IPS-20b (cell line): ENCODE measurements around the gene L3MBTL3.

Source experiments
- H3K27ac ChIP-seq: one replicate; pipeline ENCODE4 v1.5.1; 2013; ENCODE audit warnings: low read length
- H3K27me3 ChIP-seq: 2 replicates; pipeline ENCODE4 v1.6.1; 2013; ENCODE audit warnings: mild to moderate bottlenecking, low read length, inconsistent platforms; ENCODE audit not compliant: insufficient read depth
- H3K36me3 ChIP-seq: 2 replicates; pipeline ENCODE4 v1.6.1; 2013; ENCODE audit warnings: low read depth, mild to moderate bottlenecking, inconsistent platforms, low read length, moderate library complexity; ENCODE audit not compliant: insufficient read depth
- H3K4me1 ChIP-seq: 2 replicates; pipeline ENCODE4 v1.6.1; 2013; ENCODE audit warnings: mild to moderate bottlenecking, control low read depth, inconsistent platforms, low read length, moderate library complexity; ENCODE audit not compliant: insufficient read depth
- H3K4me3 ChIP-seq: 2 replicates; pipeline ENCODE4 v1.5.1; 2013; ENCODE audit warnings: mild to moderate bottlenecking, low read length, inconsistent platforms
- H3K9ac ChIP-seq: 2 replicates; pipeline ENCODE4 v1.6.1; 2013; ENCODE audit warnings: low read depth, mild to moderate bottlenecking, inconsistent platforms, low read length, moderate library complexity
- H3K9me3 ChIP-seq: 2 replicates; pipeline ENCODE4 v1.6.1; 2013; ENCODE audit warnings: mild to moderate bottlenecking, low read depth, low read length, inconsistent platforms; ENCODE audit not compliant: insufficient read depth

Gene L3MBTL3

GRCh38 chr6:130018292-130018743 is at the start of gene L3MBTL3:
L3MBTL3 (plus strand) TSS chr6:130018581; CDS start chr6:130042700, 24,119 bp downstream.
- H3K27me3 ChIP-seq, result peaks cover 19% of the 10 kb centered on the region; the same call in 1 of the 2 replicates
- no peak within 1 kb of the TSS for H3K27ac ChIP-seq
- no peaks in the 10 kb centered on the region for H3K36me3 ChIP-seq
- peaks cover 5% of the 10 kb centered on the region; the same call in 1 of the 2 replicates for H3K4me1 ChIP-seq
- H3K4me3 ChIP-seq, result peak within 1 kb of the TSS; percentile 99
- H3K9ac ChIP-seq, result peak within 1 kb of the TSS; percentile 85
- H3K9me3 ChIP-seq, result no peaks in the 10 kb centered on the region

GRCh38 chr6:129969064-129969463 is 49.3 kb upstream of the L3MBTL3 start:
- no peaks in the 10 kb centered on the region for H3K27me3 ChIP-seq

GRCh38 chr6:129976110-129976509 is 42.3 kb upstream of the L3MBTL3 start:
- no peak overlapping the region for H3K9ac ChIP-seq

More at GRCh38 chr6:129969064-129969463, 49.3 kb upstream of the L3MBTL3 start:
- no peaks in the 10 kb centered on the region for H3K36me3 ChIP-seq
- H3K4me1 ChIP-seq, result peaks cover 13% of the 10 kb centered on the region; the same call in 1 of the 2 replicates
- no peak overlapping the region for H3K4me3 ChIP-seq
- no peak overlapping the region for H3K27ac ChIP-seq
- 0 out of 2 replicates have a peak, but pooled peaks cover 5% of the 10 kb centered on the region for H3K9me3 ChIP-seq
- no peak overlapping the region for H3K9ac ChIP-seq

GRCh38 chr6:129978148-129978916 is 40.0 kb upstream of the L3MBTL3 start:
- H3K27me3 ChIP-seq, result no peaks in the 10 kb centered on the region
- no peak overlapping the region for H3K27ac ChIP-seq
- no peaks in the 10 kb centered on the region for H3K4me1 ChIP-seq
- no peak overlapping the region for H3K4me3 ChIP-seq
- H3K9ac ChIP-seq, result no peak overlapping the region
- H3K9me3 ChIP-seq, result no peaks in the 10 kb centered on the region
- no peaks in the 10 kb centered on the region for H3K36me3 ChIP-seq

More at GRCh38 chr6:129976110-129976509, 42.3 kb upstream of the L3MBTL3 start:
- no peaks in the 10 kb centered on the region for H3K9me3 ChIP-seq
- H3K27ac ChIP-seq, result no peak overlapping the region
- H3K4me3 ChIP-seq, result no peak overlapping the region
- H3K36me3 ChIP-seq, result no peaks in the 10 kb centered on the region
- no peaks in the 10 kb centered on the region for H3K27me3 ChIP-seq
- no peaks in the 10 kb centered on the region for H3K4me1 ChIP-seq

GRCh38 chr6:129980821-129981220 is 37.6 kb upstream of the L3MBTL3 start:
- no peak overlapping the region for H3K9ac ChIP-seq
- H3K27me3 ChIP-seq, result no peaks in the 10 kb centered on the region
- H3K4me1 ChIP-seq, result no peaks in the 10 kb centered on the region
- no peak overlapping the region for H3K27ac ChIP-seq
- no peaks in the 10 kb centered on the region for H3K36me3 ChIP-seq
- no peak overlapping the region for H3K4me3 ChIP-seq
- H3K9me3 ChIP-seq, result no peaks in the 10 kb centered on the region

GRCh38 chr6:129981598-129981997 is 36.8 kb upstream of the L3MBTL3 start:
- Histone ChIP-seq H3K9me3 (no peaks in the 10 kb centered on the region), H3K36me3 (no peaks in the 10 kb centered on the region), H3K4me1 (no peaks in the 10 kb centered on the region), H3K27ac (no peak overlapping the region), H3K27me3 (no peaks in the 10 kb centered on the region), H3K9ac (no peak overlapping the region), H3K4me3 (no peak overlapping the region)

GRCh38 chr6:129989396-129989795 is 29.0 kb upstream of the L3MBTL3 start:
- Histone ChIP-seq H3K27me3 (no peaks in the 10 kb centered on the region), H3K4me1 (0 out of 2 replicates have a peak, but pooled peaks cover 5% of the 10 kb centered on the region), H3K4me3 (no peak overlapping the region), H3K9ac (no peak overlapping the region), H3K36me3 (no peaks in the 10 kb centered on the region), H3K9me3 (no peaks in the 10 kb centered on the region), H3K27ac (no peak overlapping the region)

- Histone ChIP-seq H3K27me3 (no peaks in the 10 kb centered on the region), H3K9ac (no peak overlapping the region), H3K9me3 (no peaks in the 10 kb centered on the region), H3K27ac (no peak overlapping the region), H3K4me1 (0 out of 2 replicates have a peak, but pooled peaks cover 5% of the 10 kb centered on the region), H3K36me3 (no peaks in the 10 kb centered on the region), H3K4me3 (no peak overlapping the region)
Observed at GRCh38 chr6:129992881-129993280, 25.5 kb upstream of the L3MBTL3 start.

GRCh38 chr6:129994410-129994809 is 24.0 kb upstream of the L3MBTL3 start:
- H3K27ac ChIP-seq, result no peak overlapping the region
- H3K9ac ChIP-seq, result no peak overlapping the region
- 0 out of 2 replicates have a peak, but pooled peaks cover 5% of the 10 kb centered on the region for H3K4me1 ChIP-seq
- no peaks in the 10 kb centered on the region for H3K9me3 ChIP-seq
- H3K4me3 ChIP-seq, result no peak overlapping the region
- no peaks in the 10 kb centered on the region for H3K27me3 ChIP-seq
- H3K36me3 ChIP-seq, result no peaks in the 10 kb centered on the region

GRCh38 chr6:129996387-129996786 is 22.0 kb upstream of the L3MBTL3 start:
- H3K4me3 ChIP-seq, result no peak overlapping the region
- peaks cover 13% of the 10 kb centered on the region; the same call in 1 of the 2 replicates for H3K4me1 ChIP-seq
- no peaks in the 10 kb centered on the region for H3K9me3 ChIP-seq
- no peaks in the 10 kb centered on the region for H3K27me3 ChIP-seq
- no peak overlapping the region for H3K27ac ChIP-seq
- H3K9ac ChIP-seq, result no peak overlapping the region
- H3K36me3 ChIP-seq, result no peaks in the 10 kb centered on the region

GRCh38 chr6:130000526-130001421 is 17.6 kb upstream of the L3MBTL3 start:
- Histone ChIP-seq H3K9me3 (no peaks in the 10 kb centered on the region), H3K9ac (no peak overlapping the region), H3K27me3 (no peaks in the 10 kb centered on the region), H3K27ac (no peak overlapping the region), H3K36me3 (no peaks in the 10 kb centered on the region), H3K4me1 (peaks cover 9% of the 10 kb centered on the region; the same call in 1 of the 2 replicates), H3K4me3 (no peak overlapping the region)
